ENCODE measurements around the gene ME3.

ME3 gene

DNA sequence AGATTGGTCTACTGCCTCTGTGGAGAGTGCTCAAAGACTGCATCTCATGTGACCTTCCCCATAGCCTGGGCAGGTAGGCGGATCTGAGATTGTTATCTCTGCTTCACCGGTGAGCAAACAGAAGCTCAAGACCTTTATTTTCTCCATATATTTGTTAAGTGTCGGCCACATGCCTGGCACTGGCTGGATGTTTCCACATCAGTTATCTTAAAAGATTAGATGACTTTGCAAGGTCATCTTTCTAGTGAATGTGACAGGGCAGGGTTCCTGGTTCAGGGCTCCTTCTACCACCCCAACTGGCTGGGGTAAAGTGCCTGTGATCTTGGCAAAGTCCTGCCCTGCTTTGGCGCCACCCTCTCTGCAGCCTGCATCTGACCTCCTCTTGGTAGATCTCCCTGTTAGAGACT is 172.7 kb downstream of the ME3 start:
- TF ChIP-seq ZBTB7A (IDR thresholded peaks at IDR 0.05; ENCODE audit: low read depth) (no peak), CEBPB (IDR thresholded peaks at IDR 0.05) (no peak)

GRCh38 chr11:86497836-86498235 is 174.6 kb downstream of the ME3 start:
- TF ChIP-seq NFIC (IDR thresholded peaks at IDR 0.05) = no peak

DNA sequence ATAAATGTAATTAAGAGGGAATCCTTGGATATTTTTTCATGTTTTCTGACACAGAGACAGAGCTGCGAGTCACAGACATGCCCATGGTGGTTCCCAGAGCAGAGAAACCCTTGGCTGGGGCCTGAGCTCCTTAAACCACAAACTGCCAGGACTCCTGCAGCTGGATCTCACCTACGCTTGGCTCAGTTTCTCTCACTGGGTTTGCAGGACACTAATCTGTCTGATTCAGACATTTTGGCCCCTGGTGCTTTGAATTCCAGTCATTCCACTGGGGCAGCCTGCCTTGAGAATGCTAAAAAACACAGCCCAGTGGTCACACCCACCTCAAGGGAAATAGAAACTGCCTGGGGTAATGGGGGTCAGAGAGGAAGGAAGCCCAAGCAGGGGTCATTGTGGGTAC is 175.1 kb downstream of the ME3 start:
- TF ChIP-seq NFIC (IDR thresholded peaks at IDR 0.05) (0 out of 2 replicates have a peak, but pooled peaks have one; percentile 10), ZBTB7A (IDR thresholded peaks at IDR 0.05; ENCODE audit: low read depth) (no peak), TEAD4 (IDR thresholded peaks at IDR 0.05) (peak; percentile 54; the same call in 1 of the 2 replicates), CEBPB (IDR thresholded peaks at IDR 0.05) (no peak), CREB1 (IDR thresholded peaks at IDR 0.05; ENCODE audit: low read depth) (no peak), EP300 (IDR thresholded peaks at IDR 0.05; ENCODE audit: borderline replicate concordance) (no peak; the same call in 1 of the 2 replicates), USF1 (IDR thresholded peaks at IDR 0.05) (no peak), TCF12 (IDR thresholded peaks at IDR 0.05; ENCODE audit: low read depth) (0 out of 2 replicates have a peak, but pooled peaks have one; percentile 11)

- no peak for TF ChIP-seq CREB1 (IDR thresholded peaks at IDR 0.05; ENCODE audit: low read depth)
- no peak for TF ChIP-seq TAF1 (IDR thresholded peaks at IDR 0.05; ENCODE audit: low read depth)
- TF ChIP-seq RAD21 (IDR thresholded peaks at IDR 0.05; ENCODE audit: low read depth) = no peak
- TF ChIP-seq REST (IDR thresholded peaks at IDR 0.05; ENCODE audit: low read depth) = no peak
- no peak for TF ChIP-seq USF1 (IDR thresholded peaks at IDR 0.05)
- TF ChIP-seq TEAD4 (IDR thresholded peaks at IDR 0.05) = no peak
Observed at GRCh38 chr11:86495351-86495750, 177.1 kb downstream of the ME3 start.

GRCh38 chr11:86492370-86493010 is 179.9 kb downstream of the ME3 start:
- TF ChIP-seq ZBTB7A (IDR thresholded peaks at IDR 0.05; ENCODE audit: low read depth) (no peak), TAF1 (IDR thresholded peaks at IDR 0.05; ENCODE audit: low read depth) (no peak)

- no peak for TF ChIP-seq TCF12 (IDR thresholded peaks at IDR 0.05; ENCODE audit: low read depth)
- TF ChIP-seq TEAD4 (IDR thresholded peaks at IDR 0.05) = no peak
- TF ChIP-seq EGR1 (IDR thresholded peaks at IDR 0.05) = no peak
Observed at GRCh38 chr11:86491027-86491426, 181.4 kb downstream of the ME3 start.

GRCh38 chr11:86490582-86490981 is 181.8 kb downstream of the ME3 start:
- TF ChIP-seq TAF1 (IDR thresholded peaks at IDR 0.05; ENCODE audit: low read depth) (no peak), NFIC (IDR thresholded peaks at IDR 0.05) (peak; percentile 39; the same call in 1 of the 2 replicates)

GRCh38 chr11:86489442-86489841 is 183.0 kb downstream of the ME3 start:
- TF ChIP-seq EGR1 (IDR thresholded peaks at IDR 0.05) (no peak), TEAD4 (IDR thresholded peaks at IDR 0.05) (no peak), NFIC (IDR thresholded peaks at IDR 0.05) (no peak), TCF12 (IDR thresholded peaks at IDR 0.05; ENCODE audit: low read depth) (no peak), CEBPB (IDR thresholded peaks at IDR 0.05) (no peak), REST (IDR thresholded peaks at IDR 0.05; ENCODE audit: low read depth) (no peak), USF1 (IDR thresholded peaks at IDR 0.05) (no peak), EP300 (IDR thresholded peaks at IDR 0.05; ENCODE audit: borderline replicate concordance) (no peak), ZBTB7A (IDR thresholded peaks at IDR 0.05; ENCODE audit: low read depth) (no peak), RAD21 (IDR thresholded peaks at IDR 0.05; ENCODE audit: low read depth) (no peak), CREB1 (IDR thresholded peaks at IDR 0.05; ENCODE audit: low read depth) (no peak), TAF1 (IDR thresholded peaks at IDR 0.05; ENCODE audit: low read depth) (no peak), MAX (IDR thresholded peaks at IDR 0.05) (no peak)

All from Ishikawa (cell line).